SK-N-DZ (cell line): ENCODE results near the gene TSPAN11.
A peak's percentile ranks its signal among the peaks of the same experiment; 100 is the strongest.

ENCODE experiments used
- DNase-seq: peaks from one replicate; pipeline ENCODE4 v3.0.0-alpha.2; 2015; ENCODE audit warnings: low spot score

Gene TSPAN11

DNA sequence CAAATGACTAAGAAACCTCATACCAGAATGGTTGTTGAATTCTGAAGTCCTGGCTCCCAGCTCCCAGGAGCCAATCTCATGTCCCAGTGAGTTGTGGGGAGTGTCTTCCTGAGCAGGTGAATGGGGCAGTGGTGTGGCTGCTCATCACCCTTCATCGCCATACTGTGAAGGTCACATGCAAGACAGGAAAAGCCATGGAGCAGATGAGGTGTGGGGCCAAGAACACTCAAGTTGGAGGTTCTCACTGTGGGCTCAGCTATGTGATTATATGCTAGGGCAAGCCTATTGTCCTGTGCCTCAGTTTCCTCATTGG, 16.6 kb upstream of the TSPAN11 start:
- DNase-seq, result no peak

DNA sequence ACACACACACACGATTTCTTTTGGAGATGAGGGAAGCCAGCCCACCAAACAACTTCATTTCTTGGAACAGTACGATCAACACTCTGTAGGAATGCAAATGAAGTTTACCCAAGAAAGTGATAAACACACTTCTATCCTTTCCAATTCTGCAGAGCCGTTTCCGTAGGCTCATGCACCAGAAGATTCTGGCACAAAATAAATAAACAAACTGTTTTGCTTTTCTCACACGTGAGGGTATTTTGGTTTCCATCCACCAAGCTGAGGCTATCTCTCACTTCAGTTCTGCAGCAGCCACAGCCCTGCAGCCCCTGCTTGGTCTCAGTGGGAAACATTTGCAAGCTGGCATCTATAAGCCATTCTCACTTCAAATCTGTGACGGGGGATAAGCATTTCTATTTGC, 15.3 kb upstream of the TSPAN11 start:
- no peak for DNase-seq

DNA sequence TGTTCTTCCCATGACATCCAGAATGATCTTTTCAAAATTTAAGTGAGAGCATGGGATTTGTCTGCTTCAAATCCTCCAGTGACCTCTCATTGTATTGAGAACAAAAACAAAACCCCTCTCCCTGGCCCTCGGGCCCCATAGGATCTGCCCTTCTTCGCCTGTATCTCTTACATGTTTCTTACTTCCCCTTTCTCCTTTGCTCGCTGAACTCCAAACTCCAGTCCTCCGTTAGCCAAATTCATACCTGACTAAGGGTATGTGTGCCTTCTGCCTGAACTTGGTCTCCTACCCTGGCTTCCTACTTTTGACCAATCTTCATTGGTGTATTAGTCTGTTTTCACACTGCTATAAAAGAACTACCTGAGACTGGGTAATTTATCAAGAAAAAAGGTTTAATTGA, 13.2 kb upstream of the TSPAN11 start:
- no peak for DNase-seq

DNA sequence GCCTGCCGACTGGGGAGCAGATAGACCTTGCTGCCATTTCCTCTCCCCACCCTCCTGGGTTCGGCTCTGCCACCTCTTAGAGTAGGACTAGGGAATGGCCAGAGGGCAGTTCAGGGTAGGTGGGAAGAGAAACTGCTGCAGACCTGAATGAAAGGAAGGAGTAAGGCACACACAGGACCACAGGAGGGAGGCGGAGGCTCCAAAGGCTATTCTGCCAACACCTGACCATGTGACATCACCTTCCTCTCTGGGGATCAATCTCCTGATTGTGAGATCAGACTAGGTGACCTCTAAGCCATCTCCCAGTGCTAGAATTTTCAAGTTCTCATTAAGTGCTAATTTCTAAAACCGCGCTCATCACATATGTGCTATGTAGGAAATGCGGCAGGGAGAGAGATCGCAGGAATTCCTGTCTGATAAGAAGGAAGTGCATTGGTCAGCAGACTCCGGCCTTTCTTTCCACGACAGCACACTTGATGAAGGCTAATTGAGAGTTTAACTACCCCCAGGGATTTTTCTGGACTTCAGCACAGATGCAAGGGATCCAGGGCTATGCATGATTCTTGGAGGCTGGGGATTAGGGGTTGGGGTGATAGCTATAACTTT, 11.5 kb upstream of the TSPAN11 start:
- DNase-seq, result no peak

DNA sequence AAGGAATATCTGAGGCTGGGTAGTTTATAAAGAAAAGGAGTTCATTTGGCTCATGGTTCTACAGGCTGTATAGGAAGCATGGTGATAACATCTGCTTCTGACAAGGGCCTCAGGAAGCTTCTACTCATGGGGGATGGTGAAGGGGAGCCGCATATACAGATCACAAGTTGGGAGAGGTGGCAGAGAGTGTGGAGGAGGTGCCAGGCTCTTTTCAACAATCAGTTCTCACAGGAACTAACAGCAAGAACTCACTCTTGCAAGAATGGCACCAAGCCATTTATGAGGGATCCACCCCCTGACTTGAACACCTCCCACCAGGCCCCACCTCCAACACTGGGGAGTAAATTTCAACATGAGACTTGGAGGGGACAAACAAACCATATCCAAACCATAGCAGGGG, 3.5 kb upstream of the TSPAN11 start:
- no peak for DNase-seq

DNA sequence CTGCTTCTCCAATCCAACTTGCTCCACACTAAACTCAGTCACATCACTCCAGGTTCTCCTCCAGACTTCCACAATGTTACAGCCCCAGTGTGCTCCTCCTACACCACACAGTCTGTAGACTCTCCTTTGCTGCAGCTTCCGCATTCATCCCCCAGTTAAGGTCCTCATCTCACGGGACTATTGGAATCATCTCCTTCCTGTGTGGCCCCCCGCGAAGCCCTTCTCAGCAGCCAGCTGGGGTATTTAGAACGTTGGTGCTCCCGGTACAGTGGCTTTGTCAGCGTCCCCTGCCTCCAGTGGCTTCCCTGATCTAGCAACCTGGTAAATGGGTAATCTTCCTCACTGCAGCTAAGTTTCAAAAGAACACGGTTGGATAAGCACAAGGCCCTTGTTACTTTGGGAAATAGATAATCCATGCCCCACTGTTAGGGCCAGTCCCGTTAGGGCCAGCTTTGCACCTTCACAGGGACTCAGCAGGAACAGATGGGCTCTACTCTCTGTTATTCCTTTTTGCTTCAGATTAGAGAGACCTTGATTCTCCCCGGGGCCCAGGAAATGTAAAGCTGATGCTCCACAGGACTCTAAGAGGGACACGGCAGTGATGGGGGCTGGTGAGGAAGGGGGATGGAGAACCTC, 823 bp upstream of the TSPAN11 start:
- no peak for DNase-seq

DNA sequence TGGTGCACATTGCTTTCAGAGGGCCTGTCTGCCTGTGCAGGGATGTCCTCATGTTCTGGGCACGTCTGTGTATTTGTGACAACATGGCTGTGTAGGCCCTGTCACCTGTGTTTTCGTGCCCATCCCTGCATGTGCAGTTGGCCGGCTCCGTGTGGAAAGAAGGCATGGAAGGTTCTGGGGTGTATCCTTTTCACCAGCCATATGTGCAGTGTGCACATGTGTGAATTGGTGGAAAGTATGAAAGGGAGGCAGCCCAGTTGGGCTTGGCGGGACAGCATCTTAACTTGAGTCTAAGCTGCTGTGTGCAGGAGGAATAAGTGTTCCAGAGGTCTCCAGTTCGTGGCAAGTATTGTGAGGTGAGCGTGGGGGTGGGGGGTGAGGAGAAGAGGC, 669 bp downstream of the TSPAN11 start:
- no peak for DNase-seq

DNA sequence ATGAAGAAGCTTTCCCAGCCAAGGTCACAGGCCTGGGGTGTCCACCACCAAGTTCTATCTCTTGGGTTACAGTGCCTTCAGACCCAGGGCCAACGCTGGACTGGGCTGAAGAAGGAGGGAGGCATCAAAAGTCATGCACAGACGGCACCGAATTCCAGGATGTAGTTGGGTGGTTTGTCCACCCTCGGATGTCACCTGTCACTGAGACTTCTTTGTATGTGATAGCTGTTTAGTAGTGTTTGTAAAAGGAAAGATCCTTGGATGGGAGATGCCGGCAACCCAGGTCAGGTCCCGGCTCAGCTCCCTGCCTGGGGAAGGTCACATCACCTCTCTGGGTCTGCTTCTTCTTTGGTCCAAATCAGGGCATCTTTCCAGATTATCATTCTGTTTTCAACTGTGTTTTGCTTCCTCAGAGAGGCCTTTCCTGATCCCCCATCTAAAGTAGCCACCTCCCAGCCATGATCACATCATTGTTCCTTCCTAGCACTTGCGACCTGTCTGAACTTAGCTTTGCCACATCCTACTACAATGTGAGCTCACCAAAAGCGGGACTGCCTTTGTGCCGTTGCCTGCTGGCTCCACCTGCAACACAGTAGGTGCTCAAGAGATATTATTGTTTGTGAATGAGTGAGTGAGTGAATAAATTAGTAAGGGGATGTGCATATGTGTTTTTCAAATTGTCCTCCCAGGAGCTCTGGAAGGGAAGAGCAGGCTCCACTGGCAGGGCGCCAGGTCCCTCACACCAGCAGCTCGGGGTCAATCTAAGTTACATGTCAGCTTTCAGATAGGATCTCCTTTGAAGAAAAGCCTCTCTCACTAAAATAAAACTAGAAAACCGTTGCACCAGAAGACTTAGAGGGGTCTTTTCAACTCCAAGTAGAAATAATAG, 2.1 kb downstream of the TSPAN11 start:
- peak; percentile 55 for DNase-seq

DNA sequence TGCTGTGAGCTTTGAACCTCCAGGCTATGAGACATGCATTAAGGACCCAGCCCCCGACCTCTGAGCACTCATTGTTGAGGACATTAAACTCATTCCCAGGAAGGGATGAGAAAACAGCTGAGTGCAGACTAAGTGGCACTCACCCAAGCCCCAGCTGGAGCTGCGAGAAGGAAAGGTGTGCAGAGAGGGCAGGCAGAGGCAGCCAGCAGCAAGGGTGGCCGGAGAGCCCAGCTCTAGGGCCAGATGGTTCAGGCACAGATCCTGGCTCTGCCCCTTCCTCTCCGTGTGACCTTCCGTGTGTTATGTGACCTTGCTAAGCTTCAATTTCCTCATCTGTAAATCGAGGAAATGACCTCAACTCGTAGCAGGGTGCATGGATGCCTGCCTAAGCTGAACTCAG, 3.7 kb downstream of the TSPAN11 start:
- DNase-seq, result no peak

DNA sequence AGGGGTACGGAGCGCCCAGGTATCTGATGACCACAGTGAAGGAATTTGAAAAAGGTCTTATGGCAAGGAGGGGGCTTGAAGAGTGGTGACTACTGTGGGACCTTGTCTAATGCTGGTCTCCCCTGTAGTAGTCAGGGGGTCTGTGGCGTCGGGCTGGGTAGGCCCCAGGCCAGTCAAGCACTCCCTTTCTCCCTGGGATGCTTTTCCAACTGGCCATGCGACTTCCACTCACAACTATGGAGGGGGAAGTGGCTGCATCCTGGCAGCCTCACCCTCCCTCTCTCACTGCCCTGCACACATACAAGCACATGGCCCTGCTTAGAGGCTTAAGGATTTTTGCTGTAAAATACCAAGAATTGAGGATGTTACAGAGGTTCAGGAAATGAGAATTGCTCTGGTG, 4.1 kb downstream of the TSPAN11 start:
- DNase-seq, result no peak

DNA sequence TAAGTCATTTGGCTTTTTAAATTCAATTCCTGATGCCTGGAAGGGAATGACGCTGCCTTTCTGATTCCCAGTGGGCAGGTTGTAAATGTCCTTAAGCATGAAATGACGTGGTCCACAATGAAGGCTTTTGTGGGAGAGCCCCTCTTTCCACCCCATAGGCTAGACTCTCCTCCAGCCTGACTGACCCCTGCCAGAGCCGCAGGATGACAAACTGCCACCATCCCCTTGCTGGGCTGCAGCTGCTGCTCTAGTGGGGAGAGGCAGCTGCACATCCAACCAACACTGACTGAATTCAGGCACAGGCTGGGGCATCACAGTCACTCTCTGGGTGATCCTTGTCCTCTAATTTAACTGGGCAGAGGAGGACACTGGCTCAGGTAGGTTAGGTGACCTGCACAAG, 6.3 kb downstream of the TSPAN11 start:
- no peak for DNase-seq

DNA sequence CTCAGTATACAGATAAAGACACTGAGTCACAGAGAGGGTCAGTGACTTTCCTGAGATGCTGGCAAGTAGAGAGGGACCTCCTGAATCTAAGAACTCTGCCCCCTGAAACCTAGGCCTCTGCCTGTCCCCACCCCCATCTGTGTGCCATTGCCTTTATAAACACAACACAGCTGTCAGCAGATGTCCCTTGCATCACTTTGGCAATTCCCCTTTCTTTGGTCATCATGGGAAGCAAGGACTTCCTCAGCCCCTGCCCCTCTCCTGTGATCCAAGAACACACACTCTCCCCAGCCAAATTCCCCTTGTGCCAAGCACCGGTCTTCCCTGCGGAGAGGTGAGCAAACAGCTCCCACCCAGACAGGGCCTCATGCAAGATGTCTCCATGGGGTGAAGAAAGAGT, 8.3 kb downstream of the TSPAN11 start:
- DNase-seq, result no peak

DNA sequence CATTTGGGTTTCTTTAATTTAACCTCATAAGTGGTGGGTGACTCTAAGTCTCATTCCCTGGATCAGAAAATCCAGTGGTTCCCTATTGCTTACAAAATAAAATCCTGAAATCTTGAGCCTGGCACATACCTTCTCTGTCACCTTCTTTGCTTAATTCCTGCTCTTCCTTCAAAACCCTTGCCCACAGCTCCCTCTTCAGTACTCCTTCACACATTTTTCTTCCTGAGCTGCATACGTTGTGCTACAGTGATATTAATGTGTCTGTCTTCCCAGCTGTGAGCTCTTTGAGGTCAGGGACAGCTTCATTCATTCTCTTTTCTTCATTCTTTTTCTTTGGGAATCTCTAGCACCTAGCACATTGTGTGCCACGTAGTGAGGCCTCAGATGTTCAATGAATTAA, 9.5 kb downstream of the TSPAN11 start:
- no peak for DNase-seq

DNA sequence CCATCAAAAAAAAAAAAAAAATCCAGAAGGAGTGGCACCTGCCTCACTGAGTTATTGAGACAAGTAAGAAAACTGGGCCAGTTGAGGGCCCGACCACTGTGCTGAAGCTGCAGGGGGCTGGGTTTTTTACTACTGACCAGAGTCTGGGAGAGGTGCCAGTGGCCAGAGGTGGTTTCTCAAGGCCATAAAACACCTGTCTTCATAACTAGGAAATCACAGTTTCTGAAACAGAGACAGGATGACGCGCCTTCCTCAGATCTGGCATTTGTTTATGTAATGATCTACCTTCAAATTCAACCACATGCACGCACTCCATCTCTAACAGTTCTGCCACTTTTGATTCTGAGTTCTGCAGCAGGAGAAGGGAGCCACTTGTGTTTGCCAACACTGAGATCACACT, 12.7 kb downstream of the TSPAN11 start:
- no peak for DNase-seq

DNA sequence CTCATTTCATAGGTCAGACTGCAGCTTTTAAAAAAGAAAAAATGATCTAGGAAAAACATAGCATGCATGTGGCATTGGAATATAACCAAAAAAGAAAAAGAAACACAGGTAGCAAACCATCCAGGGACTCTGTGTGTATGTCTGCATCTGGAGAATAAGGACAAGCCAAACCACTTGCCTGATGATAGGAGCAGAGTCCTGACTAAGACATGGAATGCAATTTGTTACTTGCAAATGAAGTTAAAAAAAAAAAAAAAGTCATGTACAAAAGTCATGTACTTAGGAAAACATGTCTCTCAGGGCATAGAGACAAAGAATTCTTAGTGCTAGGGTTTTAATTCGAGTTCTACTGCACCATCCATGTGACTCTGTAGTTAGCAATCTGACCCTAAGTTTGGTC, 15.9 kb downstream of the TSPAN11 start:
- DNase-seq, result no peak

DNA sequence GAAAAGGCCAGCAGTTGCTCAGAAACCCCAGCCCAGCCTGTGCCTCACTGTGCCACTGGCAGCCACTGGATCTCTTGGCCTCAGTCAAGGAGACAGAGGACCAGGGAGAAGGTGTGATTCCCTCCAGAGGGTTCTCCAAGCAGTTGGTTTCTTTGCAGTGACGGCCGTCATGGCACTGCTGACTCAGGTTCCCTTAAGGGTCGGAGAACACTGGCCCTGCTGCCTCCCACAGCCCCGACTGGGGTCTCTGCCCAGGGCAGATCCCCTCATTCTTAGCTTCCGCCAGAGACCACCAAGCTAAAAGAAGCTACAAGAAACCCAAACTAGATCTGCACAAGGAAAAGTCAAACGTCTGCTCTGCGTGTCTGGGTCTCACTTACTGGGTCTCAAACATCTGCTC, 16.4 kb downstream of the TSPAN11 start:
- DNase-seq, result no peak

DNA sequence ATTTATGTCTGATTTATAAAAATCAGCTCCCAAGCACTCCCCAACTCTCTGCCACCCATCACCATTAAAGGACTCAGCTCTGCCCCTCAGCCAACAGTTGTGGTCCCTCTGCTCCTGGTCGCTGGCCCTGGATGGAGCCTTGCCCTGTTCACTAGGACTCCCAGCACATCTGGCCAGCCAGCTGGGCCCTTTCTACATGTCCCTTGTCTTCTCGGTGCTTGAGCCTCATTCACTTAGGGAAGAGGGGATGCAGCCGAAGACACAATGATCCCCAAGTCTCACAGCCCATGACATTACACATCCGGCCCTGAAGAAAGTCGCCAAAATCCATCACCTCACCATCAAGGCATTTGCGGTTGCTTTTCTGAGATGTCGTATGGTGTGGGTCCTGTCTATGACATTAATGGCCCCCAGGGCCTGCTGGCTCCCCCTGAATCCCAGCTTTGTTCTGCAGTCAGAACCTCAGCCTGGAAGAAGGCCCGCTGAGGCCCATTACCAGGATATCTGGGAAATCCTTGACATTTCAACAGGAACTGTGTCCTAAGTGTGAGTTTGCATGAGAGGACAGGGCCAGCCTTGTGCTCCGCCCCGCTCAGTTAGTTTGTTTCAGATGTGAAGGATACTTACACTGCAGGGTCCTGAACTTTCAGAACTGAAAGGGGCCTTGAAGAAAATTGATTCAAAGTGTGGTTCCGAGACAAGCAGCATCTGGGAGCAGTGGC, 19.1 kb downstream of the TSPAN11 start:
- DNase-seq, result no peak

DNA sequence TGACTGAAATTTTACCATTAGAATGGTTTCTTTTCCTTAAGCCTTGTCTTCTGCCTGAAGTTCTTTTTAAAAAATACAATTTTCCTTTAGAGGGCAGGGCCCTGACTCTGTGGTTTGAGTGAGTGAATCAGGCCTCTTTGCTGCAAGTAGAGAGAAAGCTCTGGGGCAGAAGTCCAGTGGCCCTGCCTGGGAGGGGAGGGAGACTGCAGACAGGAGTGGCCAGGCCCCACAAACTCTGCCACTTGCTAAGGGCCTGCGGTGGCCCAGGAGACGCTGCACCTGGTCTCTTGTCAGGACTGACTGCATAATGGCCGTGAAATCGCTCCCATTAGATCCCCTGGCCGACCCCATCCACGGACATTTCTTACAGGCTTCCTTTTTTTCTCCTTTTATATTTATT, 25.5 kb downstream of the TSPAN11 start:
- no peak for DNase-seq

DNA sequence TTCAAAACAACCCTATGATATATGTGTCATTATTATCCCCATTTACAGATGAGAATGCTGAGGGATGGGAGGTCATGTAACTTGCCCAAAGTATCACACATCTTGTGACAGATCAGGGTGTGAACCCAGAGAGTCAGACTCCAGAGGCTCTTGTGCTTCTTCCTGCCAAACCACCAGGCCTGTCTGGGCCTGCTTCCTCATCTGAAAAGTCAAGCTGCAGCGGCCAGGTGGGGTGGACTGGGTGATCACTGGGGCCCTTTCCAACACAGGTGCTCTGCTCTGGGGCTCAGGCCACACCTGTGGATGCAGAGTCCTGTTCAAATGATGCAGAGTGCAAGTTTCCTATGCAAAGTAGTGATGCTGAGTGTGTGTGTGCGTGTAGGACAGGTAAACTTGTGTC, 26.7 kb downstream of the TSPAN11 start:
- DNase-seq, result no peak

DNA sequence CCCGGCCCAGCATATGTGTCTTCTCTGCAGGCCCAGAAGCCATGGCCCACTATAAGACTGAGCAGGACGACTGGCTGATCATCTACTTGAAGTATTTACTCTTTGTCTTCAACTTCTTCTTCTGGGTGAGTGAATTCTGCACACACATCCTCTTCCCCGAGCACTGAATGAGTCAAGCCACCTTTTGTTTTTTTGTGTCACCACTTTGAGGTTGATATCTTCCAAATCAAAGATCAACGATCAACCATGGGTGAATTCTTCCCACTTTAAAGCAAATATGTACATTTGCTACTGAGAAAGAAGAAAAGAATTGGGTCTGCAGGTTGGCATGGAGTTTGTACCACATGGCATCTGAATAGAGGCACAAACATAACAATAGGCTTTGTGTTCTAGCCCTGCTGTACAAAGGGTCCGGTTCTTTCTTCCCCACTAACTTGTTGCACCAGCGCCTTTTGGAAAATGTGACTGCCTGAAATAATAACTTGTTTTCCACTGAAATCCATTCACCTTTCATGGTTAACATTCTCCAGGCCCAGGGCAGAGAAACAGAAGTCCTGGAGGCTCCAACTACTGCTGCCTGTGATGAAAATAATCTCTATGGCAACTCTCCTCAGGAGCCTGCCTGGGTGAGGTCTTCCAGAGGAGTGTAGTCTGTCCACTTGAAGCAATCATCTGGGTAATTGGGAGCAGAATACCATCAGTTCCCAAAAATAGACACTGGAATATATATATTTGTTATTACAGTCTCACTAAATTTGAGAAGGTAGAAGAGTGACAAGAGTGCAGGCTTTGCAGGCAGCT, 27.6 kb downstream of the TSPAN11 start:
- no peak for DNase-seq

DNA sequence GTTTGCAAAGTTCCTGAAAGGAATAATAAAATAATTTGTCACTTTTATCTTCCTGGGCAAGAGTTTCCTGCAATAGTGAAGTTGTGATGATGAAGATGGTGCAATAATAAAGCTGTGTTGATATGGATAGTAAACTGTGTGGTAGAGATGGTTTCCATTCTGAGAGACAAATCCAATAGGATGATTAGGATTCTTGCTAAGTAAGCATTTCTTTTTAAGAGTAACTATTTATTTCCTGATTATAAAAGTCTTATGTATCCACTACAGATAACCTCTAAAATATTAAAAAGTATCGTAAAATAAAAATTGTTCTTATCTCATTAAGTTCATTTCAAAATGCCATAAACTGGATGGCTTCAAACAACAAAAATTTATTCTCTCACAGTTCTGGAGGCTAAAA, 28.7 kb downstream of the TSPAN11 start:
- DNase-seq, result no peak
